HepG2 (cell line): Measurements from ENCODE around the gene FGD2. TPM values are rescaled to one million over a fixed set of nuclear protein-coding genes. Genes with fewer than 3 reads are reported as not detected.

Experiments used
- ATAC-seq: fragments of 200-7000 bp; cut with Tn5 transposase; 3 replicates; pipeline ENCODE4 v1.9.1; 2020; ENCODE audit warnings: mild to moderate bottlenecking, moderate library complexity
- BruUV-seq: library from RNA; stranded (reverse); fragments of 400-500 nt; replicated peaks from 2 replicates; lab custom pipeline; 2021; lab: Mats Ljungman, UMichigan
- CTCF ChIA-PET: fragments of 300-600 bp; formaldehyde crosslinking; extraction: SDS; loops from one replicate; lab custom pipeline; 2021; ENCODE audit warnings: low total read pairs, inconsistent platforms, low intra/inter-chr PET ratio; lab: Yijun Ruan, JAX
- POLR2A ChIA-PET: fragments of 350-600 bp; sonication (Branson Sonifier 250); formaldehyde crosslinking; loops from one replicate; lab custom pipeline; 2020; ENCODE audit warnings: antibody characterized with exemption, inconsistent platforms; lab: Yijun Ruan, JAX
- DNase-seq: peaks from one replicate; pipeline ENCODE4 v3.0.0-alpha.2; 2015; ENCODE audit warnings: low spot score
- FAIRE-seq: peaks from 3 replicates; lab custom pipeline; 2011; peaks lifted over from hg19 to GRCh38; lab: Jason Lieb, UNC
- H2AFZ ChIP-seq: one replicate; pipeline ENCODE4 v1.6.1; 2011; ENCODE audit warnings: low read length, inconsistent platforms
- H3K27ac ChIP-seq: fragments of 300-600 bp; 3 replicates; pipeline ENCODE4 v1.8.0; 2011; ENCODE audit warnings: mixed run types, mild to moderate bottlenecking, mixed read lengths, low read length, inconsistent platforms; ENCODE audit not compliant: insufficient read depth; ENCODE audit errors: extremely low read length
- H3K27me3 ChIP-seq, 2 experiments: fragments of 200-600 bp in 1 of 2; 2 replicates in 1 of 2; 3 replicates in 1 of 2; pipeline versions ENCODE4 v1.6.0 to v1.8.0; 2011; ENCODE audit warnings: low read length in 2 of 2, mild to moderate bottlenecking in 2 of 2, moderate library complexity in 2 of 2, inconsistent platforms in 1 of 2; ENCODE audit not compliant: insufficient read depth in 2 of 2, control insufficient read depth in 1 of 2
- H3K36me3 ChIP-seq, 2 experiments: fragments of 200-600 bp in 1 of 2; replicated peaks in 1 of 2; 2 replicates in 1 of 2; 3 replicates in 1 of 2; pipeline versions ENCODE4 v1.5.1 to v1.8.0; 2011; ENCODE audit warnings: low read length in 2 of 2, inconsistent platforms in 1 of 2; ENCODE audit not compliant: insufficient read depth in 2 of 2, control insufficient read depth in 1 of 2
- H3K4me1 ChIP-seq: 2 replicates; pipeline ENCODE4 v1.5.1; 2012; ENCODE audit warnings: low read length, inconsistent platforms; ENCODE audit not compliant: insufficient read depth
- H3K4me2 ChIP-seq: 2 replicates; pipeline ENCODE4 v1.6.0; 2011; ENCODE audit warnings: low read depth, low read length, inconsistent platforms
- H3K4me3 ChIP-seq, 3 experiments: fragments of 200-600 bp in 1 of 3; sonication (generic), shearing (Covaris generic) in 1 of 3; replicated peaks in 1 of 3; 2 replicates each; pipeline ENCODE4 v1.5.1; 2011 to 2016; ENCODE audit warnings: low read length in 3 of 3, inconsistent platforms in 2 of 3, low read depth in 2 of 3, mild to moderate bottlenecking in 2 of 3, control low read depth in 1 of 3, mixed read lengths in 1 of 3; ENCODE audit not compliant: insufficient read depth in 1 of 3
- H3K79me2 ChIP-seq: one replicate; pipeline ENCODE4 v1.6.1; 2011; ENCODE audit warnings: low read length, inconsistent platforms; ENCODE audit not compliant: insufficient read depth
- H3K9ac ChIP-seq: 2 replicates; pipeline ENCODE4 v1.6.0; 2011; ENCODE audit warnings: mild to moderate bottlenecking, low read depth, low read length, inconsistent platforms; ENCODE audit not compliant: insufficient read depth
- H3K9me3 ChIP-seq: 2 replicates; pipeline ENCODE4 v1.5.1; 2012; ENCODE audit warnings: mild to moderate bottlenecking, low read length
- H4K20me1 ChIP-seq: 2 replicates; pipeline ENCODE4 v1.6.0; 2011; ENCODE audit warnings: inconsistent platforms, mild to moderate bottlenecking, low read length, moderate library complexity; ENCODE audit not compliant: insufficient read depth
- AKNA ChIP-seq: sonication (generic); formaldehyde crosslinking; IDR thresholded peaks from 2 replicates; pipeline ENCODE4 v1.4.0; 2020; ENCODE audit warnings: missing genetic modification reagents, borderline replicate concordance
- HDAC1 ChIP-seq: sonication (generic); formaldehyde crosslinking; IDR thresholded peaks from 2 replicates; pipeline ENCODE4 v1.5.1; 2020; ENCODE audit warnings: mild to moderate bottlenecking, missing genetic modification reagents
- SIN3B ChIP-seq: fragments of 150-350 bp; IDR thresholded peaks from 2 replicates; pipeline ENCODE4 v1.6.1; 2014; ENCODE audit warnings: low read length
- ZKSCAN8 ChIP-seq: IDR thresholded peaks from 2 replicates; pipeline ENCODE4 v1.6.1; 2016; ENCODE audit warnings: borderline replicate concordance, missing genetic modification reagents, missing compliant biosample characterization
- ZNF768 ChIP-seq: sonication (generic); formaldehyde crosslinking; IDR thresholded peaks from 2 replicates; pipeline ENCODE4 v1.4.0; 2020; ENCODE audit warnings: missing genetic modification reagents
- WGBS: methylation state at CpG from one replicate; pipeline ENCODE4 v1.1.6; 2017; ENCODE audit warnings: low lambda C conversion rate; 5-methylcytosine and 5-hydroxymethylcytosine counted together
- in situ Hi-C: cut with HindIII; loops from 2 replicates; pipeline ENCODE4 v1.10.0; 2017; ENCODE audit warnings: low pct_unique_long_range_greater_than_20kb; ENCODE audit not compliant: extremely low pct_ligation_motif_present
- intact Hi-C: fragments of 100-400 bp; cut with micrococcal nuclease; formaldehyde crosslinking; loops from one replicate; pipeline ENCODE4 v1.10.0; 2022; ENCODE audit not compliant: unreplicated experiment
- polyA plus RNA-seq, 8 experiments: library from polyadenylated mRNA; depleted of rRNA in 3 of 8; stranded (reverse) in 7 of 8; unstranded in 1 of 8; fragments of >200 nt; fragmentation: Illumina TruSeq in 4 of 8; extraction: Trizol in 4 of 8; gene quantifications; 2 replicates each; pipeline versions ENCODE4 v1.2.1 to v1.2.3, GENCODE V29; 2011 to 2016; ENCODE audit warnings: low read depth in 4 of 8, missing spikeins in 1 of 8, mixed read lengths in 1 of 8; ENCODE audit not compliant: insufficient read depth in 1 of 8
- total RNA-seq, 5 experiments: library from RNA; depleted of rRNA; stranded (reverse); fragments of >200 nt; fragmentation: Illumina TruSeq; extraction: Trizol; gene quantifications; 2 replicates each; pipeline ENCODE4 v1.2.3, GENCODE V29; 2016; ENCODE audit warnings: low read depth in 1 of 5

FGD2 gene
- total and polyA plus RNA-seq, 2 of the 13 experiments (the other 11 are each of a cell fraction or from before 2014, with no cell fraction given) = not detected

- Histone ChIP-seq H3K27ac (no peak overlapping the region), H3K36me3 (no peaks in the 10 kb centered on the region), H4K20me1 (no peaks in the 10 kb centered on the region), H3K4me1 (peaks cover 86% of the 10 kb centered on the region), H3K79me2 (no peaks in the 10 kb centered on the region), H3K27me3 (no peaks in the 10 kb centered on the region), H3K9me3 (no peaks in the 10 kb centered on the region), H2AFZ (no peak overlapping the region), H3K4me3 (no peak overlapping the region), H3K4me2 (no peak overlapping the region), H3K9ac (no peak overlapping the region)
- intact Hi-C loops (no loop called here), in situ Hi-C loops (no loop called here)
- no TSS peak for BruUV-seq
- WGBS = 60% methylated on average over 5 of the region's 5 CpGs
- ChIA-PET CTCF (no interaction called here), POLR2A (interaction anchor here (0.8 to 1.7 kb wide), 4 partner anchors 10 to 100 kb away, joined by 5 to 9 read pairs (median 7); partner anchors contain the start of gene PIM1)
- ATAC-seq = no peak
- peak; percentile 55; the same call in 1 of the 2 replicates for TF ChIP-seq ZNF768 (CRISPR knock-in tag)
- peak; percentile 36; the same call in 1 of the 2 replicates for TF ChIP-seq HDAC1 (CRISPR knock-in tag)
- no peak for TF ChIP-seq SIN3B
- no peak for TF ChIP-seq AKNA (CRISPR knock-in tag)
- peak; percentile 98 for TF ChIP-seq ZKSCAN8 (CRISPR knock-in tag)
- no peak for FAIRE-seq
- DNase-seq = no peak
Measured at GRCh38 chr6:37069639-37070038, 64.2 kb downstream of the FGD2 start.
